22Rv1 (cell line): ENCODE results near the gene SMIM13.
"Not testable (repeated sequence)": the region's sequence is repeated elsewhere in the genome, so short reads cannot be mapped to it uniquely, and the experiment has no call there.

Source experiments
- ZFX ChIP-seq: fragments of 450-650 bp; IDR thresholded peaks from 2 replicates; pipeline ENCODE4 v1.6.1; 2017; ENCODE audit warnings: antibody characterized with exemption, borderline replicate concordance
- TF ChIP-seq, protein P1 (sequence below): fragments of 450-650 bp; IDR thresholded peaks from 2 replicates; pipeline ENCODE4 v1.5.1; 2017; ENCODE audit warnings: mild to moderate bottlenecking

DNA sequence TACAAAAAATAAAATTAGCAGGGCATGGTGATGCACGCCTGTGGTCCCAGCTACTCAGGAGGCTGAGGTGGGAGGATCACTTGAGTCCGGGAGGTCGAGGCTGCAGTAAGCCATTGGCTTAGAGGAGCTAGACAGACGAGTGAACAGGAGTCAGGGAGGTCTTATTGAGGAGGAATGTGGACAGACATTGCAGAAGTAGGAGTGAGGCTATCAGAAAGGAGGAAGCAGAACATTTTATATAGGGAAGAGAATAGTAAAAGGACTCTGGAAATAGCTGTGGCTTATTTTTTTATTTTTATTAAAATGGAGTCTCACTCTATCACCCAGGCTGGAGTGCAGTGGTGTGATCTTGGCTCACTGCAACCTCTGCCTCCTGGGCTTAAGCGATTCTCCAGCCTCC is 2.5 kb upstream of the SMIM13 start:
- TF ChIP-seq, protein P1, sequence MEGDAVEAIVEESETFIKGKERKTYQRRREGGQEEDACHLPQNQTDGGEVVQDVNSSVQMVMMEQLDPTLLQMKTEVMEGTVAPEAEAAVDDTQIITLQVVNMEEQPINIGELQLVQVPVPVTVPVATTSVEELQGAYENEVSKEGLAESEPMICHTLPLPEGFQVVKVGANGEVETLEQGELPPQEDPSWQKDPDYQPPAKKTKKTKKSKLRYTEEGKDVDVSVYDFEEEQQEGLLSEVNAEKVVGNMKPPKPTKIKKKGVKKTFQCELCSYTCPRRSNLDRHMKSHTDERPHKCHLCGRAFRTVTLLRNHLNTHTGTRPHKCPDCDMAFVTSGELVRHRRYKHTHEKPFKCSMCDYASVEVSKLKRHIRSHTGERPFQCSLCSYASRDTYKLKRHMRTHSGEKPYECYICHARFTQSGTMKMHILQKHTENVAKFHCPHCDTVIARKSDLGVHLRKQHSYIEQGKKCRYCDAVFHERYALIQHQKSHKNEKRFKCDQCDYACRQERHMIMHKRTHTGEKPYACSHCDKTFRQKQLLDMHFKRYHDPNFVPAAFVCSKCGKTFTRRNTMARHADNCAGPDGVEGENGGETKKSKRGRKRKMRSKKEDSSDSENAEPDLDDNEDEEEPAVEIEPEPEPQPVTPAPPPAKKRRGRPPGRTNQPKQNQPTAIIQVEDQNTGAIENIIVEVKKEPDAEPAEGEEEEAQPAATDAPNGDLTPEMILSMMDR = not testable (repeated sequence)
- not testable (repeated sequence) for TF ChIP-seq ZFX
